NOMO-1 treated with DMSO at 0.1 percent for 48 hours (cell line): ENCODE results near the gene TNS3.

ENCODE experiments used
- DNase-seq: peaks from one replicate; lab custom pipeline; 2025; ENCODE audit not compliant: unreplicated experiment; lab: John Stamatoyannopoulos, UW

The TNS3 gene

DNA sequence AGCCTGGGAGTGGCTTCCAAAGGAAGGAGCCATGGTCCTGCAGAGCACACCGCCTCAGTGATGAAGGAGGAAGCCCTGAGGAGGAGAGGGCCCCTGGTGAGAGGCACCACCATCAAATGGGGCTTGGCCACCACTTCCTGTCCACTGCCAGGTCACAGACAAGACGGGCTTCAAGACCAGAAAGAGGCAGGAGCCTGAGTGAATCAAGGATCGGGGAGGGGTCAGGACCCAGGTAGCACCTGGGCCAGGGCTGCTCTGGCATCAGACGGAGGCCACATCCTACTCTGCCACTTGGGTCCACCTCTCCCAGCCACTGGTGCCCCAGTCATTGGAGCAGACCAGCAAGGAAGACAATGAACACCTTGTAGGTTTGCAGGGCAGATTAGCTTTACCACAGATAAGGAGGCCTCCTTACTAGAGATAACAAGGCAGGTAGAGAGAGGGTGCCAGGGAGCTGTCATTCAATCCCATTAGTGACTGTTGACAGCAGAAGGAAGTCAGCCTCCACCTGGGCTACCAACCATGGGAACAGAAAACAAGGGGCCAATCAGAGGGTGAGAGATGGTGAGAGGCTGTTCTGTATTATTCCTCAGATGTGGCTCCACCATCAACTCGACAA lies 143.4 kb downstream of the TNS3 start:
- no peak for DNase-seq

DNA sequence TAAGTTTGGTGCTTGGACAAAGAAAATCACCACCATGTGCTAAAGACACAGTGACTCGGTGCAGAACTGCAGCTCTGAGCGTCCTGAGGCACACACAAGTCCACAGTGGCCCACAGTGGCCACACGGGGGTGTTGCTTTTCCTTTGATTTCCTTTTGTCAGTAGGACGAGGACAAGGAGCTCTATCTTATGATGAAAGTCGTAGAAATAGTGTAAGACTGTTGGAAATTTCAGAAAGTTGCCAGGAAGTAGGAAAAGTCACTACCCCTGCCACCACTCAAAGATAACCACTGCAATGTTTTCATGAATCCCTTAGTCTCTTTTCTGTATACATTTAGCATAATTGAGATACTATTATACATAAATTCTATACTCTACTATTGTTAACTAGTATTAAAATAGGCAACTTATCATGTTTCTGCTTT lies 146.0 kb downstream of the TNS3 start:
- no peak for DNase-seq

GRCh38 chr7:47433564-47433895 lies 148.4 kb downstream of the TNS3 start:
- no peak for DNase-seq

- no peak for DNase-seq
These were observed 149.0 kb downstream of the TNS3 start for GRCh38 chr7:47432671-47433563.

- no peak for DNase-seq
These were observed 151.5 kb downstream of the TNS3 start for GRCh38 chr7:47430422-47430821.

- no peak for DNase-seq
These were observed 153.0 kb downstream of the TNS3 start for GRCh38 chr7:47428768-47429472.

GRCh38 chr7:47428052-47428767 lies 153.7 kb downstream of the TNS3 start:
- DNase-seq: no peak

GRCh38 chr7:47427051-47427643 lies 154.8 kb downstream of the TNS3 start:
- no peak for DNase-seq

GRCh38 chr7:47424523-47424922 lies 157.4 kb downstream of the TNS3 start:
- no peak for DNase-seq

DNA sequence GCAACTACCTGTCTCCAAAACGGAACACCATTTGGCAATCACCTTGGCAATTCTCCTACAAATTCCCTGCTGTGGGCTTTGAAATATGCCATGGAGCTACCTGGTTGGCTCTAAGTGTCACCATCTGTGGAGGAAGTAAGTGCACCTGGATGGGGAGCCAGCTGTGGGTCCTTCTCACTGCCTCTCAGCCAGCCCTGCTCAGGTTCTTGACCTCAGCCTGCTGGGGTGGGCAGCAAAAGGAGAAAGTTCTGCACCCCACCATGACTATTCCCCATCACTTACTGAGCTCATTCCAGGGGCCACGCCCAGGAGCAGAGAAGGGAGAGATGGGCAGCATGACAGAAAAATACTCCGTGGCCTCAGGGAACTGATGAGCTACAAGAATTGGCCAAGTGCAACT lies 158.7 kb downstream of the TNS3 start:
- no peak for DNase-seq

- no peak for DNase-seq
These were observed 159.3 kb downstream of the TNS3 start for GRCh38 chr7:47422611-47423010.

- no peak for DNase-seq
These were observed 160.5 kb downstream of the TNS3 start for GRCh38 chr7:47421456-47421855.

DNA sequence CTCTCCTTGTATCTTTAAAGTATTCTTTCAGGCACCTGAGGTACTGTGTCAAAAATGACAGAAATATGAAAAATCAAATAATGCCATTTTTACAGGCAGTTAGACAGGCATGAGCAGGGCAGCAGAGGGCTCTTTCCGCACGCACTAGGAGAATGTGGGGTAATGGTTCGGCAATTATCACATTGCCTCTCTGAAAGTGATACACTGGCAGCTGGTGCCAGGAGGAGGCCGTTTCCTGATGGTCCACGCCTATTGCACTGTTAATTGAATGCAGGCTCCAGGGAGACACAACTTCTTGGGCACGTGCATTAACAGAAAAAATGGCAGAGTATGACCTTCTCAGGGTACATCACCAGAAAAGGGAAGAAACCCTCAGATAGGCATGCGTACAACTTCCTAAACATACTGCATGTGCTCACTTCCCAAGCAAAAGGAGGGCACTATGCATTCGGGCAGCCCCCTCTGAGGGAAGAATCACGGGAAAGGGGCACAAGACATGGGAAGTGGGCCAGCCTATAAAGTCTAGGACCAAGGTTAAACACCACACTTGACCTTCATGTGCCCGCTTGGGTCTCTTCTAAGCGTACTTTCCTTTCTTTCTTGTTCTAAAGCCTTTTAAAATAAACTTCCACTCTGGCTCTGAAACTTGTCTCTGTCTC lies 161.7 kb downstream of the TNS3 start:
- DNase-seq: no peak

GRCh38 chr7:47419471-47419870 lies 162.4 kb downstream of the TNS3 start:
- DNase-seq: no peak

- no peak for DNase-seq
These were observed 163.2 kb downstream of the TNS3 start for GRCh38 chr7:47418601-47419309.

DNA sequence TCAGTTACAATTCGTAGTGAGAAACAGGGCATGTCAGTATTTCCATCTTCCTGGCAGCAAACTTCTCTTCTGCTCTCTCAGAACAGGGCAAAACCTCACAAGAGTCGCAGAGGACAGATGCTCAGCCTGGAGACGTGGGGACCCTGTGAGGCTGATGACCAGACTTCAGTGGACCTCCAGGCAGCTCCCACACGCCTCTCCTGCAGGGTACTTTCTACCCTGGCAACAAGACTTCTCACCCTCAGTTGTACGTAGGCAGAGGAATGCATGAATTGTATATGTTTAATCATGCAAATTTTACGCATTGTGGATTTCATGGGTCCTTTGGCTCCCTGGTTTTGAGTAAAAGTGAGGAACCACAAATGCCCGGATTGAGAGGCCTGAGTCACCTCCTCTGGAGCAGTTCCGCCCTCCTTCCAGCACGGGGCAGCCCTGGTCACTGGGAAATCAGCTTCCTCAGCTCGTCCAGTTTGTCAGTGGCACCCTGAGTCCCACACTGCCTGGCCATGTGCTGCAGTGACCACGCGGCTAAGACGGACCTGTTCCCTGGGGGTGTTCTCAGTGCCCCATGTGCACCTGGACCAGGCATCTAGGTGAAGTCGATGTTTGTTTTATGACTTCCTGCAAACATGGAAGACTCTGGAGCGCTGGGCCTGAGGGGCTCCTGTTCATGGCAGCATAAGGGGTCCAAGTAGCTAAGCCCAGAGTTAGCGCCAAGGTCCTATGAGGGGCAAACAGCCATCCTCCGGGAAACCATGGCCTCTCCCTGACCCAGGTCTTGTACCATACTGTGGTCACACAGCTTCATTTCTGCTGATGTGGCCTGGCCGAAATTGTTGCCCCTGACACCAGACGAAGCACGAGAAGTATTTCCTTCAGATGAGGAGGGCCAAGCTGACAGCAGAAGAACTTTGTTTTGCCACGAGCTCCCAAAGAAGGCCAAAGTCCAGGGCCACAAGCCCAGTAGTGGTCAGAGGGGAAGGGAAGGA lies 165.1 kb downstream of the TNS3 start:
- no peak for DNase-seq

DNA sequence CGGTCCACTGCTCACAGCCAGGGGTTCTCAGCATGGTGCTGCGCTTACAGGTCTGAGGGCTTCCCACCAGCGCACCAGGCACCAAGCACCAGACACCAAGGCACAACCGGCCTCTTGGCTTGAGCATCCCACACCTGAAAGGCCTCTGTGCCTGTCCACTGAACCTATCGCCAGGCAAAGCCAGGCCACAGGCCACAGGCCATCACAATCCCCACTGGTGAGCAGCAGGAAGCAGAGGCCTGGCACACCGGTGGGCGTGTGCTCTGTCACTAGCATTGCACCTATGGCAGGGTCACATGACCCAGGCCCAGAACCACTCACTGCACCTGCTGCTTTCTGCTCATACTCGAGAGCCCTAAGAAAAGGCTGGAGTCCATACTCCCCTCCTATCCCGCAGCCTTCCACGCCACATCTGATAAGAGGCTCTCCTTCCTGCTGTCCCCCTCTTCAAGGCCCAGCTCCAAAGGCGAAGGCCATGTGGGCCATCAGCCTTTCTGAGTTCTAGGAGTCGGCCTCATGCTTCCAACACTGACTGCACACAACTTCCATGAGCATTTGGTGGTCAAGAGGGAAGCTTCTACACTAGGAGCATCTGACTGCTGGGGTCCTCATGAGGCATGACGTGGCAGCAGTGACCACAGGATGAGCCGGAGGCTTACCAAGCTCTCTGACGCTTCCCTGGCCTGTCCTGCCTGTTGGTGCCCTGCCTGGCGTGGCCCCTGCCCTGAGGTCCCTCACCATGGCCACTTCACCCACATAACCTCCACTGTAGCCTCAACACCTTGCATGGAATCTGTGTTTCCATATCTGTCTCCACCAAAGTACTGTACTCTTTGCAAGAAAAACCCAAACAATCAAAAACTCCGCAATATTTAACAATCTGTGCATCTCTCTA lies 166.3 kb downstream of the TNS3 start:
- DNase-seq: no peak
